HG03469 (cell line): Measurements from ENCODE around the gene DAB2IP.
"Not testable (repeated sequence)": the region's sequence is repeated elsewhere in the genome, so short reads cannot be mapped to it uniquely, and the experiment has no call there.

ENCODE experiments used
- ATAC-seq: cut with Tn5 transposase; IDR thresholded peaks from one replicate; pipeline ENCODE4 v1.9.1; 2021; ENCODE audit warnings: mild to moderate bottlenecking, moderate library complexity, moderate number of reproducible peaks; ENCODE audit not compliant: unreplicated experiment

Gene DAB2IP

DNA sequence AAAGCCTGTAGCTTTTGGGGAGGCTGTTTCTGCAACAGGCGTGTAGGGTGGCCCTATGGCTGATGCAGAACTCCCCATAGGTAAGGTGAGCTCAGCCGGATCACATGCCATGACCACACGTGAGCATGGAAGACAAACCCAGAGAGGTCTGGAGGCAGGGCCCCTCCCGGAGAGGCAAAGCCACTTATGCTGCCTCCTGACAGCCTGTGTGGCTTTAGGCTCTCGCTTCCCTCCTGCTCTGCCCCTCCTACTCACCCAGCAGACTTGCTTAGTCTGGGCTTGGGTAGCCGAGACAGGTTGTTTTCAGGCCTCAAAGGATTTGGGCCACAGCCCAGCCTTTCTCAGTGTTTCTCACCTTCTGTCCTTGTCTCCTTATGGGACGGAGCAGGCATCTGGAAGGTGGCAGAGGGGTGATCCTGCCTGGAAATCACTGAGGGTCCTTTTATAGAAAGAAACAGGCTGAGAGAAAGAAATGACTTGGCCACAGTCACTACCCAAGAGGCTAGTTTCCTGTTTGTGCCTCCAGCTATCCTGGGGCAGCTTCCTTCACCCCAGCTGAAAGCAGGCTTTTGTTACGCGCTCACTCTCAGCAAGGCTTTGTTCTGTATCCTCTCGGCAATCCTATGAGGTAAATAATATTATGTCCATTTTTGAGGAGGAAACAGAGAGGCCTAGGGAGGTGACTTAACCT is 89.9 kb downstream of the DAB2IP start:
- ATAC-seq: no peak

DNA sequence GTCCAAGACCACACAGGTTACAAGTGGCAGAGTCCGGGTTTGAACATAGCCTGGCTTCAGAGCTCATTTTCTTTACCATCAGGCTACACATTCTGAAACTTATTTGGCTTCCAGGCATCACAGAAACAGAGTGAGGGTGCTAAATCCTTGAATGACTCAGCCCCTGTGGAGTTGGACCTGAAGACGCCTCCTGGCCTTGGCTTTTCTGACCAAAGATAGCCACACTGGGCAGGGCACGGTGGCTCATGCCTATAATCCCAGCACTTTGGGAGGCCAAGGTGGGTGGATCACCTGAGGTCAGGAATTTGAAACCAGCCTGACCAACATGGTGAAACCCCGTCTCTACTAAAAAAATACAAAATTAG is 90.5 kb downstream of the DAB2IP start:
- not testable (repeated sequence) for ATAC-seq

DNA sequence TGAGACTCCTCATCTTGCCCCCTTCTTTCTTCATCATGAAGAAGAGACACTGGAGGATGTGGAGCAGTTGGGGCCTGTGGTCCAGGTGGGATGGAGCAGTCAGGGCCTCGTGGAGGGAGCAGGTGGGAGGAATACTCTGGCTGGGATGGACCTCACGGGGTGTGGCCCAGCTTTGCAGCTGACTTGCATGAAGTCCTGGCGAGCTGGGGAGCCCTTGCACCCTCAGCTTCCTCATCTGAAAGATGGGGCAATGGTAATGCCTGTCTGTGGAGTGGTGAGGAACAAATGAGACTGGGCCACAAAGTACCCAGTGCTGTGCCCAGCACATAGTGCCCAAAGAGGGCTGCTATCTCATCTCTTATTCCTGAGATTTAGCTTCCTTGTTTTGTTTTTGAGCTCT is 91.5 kb downstream of the DAB2IP start:
- ATAC-seq: no peak

DNA sequence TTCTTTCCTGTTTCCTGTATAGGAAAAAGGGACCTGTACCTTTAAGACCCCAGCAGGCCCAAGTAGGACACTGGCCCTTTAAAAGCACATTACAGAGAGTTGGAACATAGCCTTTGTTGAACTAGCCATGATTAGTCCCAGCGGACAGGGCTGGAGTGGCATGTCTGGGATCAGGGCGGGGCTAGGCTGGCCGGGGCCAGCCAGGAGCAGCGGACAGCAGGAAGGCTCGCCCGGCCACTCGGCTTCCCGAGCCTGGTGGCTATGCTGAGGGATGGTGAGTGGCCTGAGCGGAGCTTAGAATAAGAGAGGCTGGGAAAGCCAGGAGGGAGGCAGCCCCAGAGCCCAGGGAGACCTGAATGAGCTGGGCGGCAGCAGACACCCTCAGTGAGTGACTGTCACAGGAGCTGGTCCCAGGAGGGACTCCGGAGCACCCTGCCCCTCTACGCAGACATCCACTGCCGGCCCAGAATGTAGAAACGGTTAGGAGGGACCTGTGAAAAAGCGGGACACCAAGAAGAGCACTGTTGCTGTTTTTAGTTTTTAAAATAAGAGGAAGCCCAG is 92.1 kb downstream of the DAB2IP start:
- no peak for ATAC-seq

DNA sequence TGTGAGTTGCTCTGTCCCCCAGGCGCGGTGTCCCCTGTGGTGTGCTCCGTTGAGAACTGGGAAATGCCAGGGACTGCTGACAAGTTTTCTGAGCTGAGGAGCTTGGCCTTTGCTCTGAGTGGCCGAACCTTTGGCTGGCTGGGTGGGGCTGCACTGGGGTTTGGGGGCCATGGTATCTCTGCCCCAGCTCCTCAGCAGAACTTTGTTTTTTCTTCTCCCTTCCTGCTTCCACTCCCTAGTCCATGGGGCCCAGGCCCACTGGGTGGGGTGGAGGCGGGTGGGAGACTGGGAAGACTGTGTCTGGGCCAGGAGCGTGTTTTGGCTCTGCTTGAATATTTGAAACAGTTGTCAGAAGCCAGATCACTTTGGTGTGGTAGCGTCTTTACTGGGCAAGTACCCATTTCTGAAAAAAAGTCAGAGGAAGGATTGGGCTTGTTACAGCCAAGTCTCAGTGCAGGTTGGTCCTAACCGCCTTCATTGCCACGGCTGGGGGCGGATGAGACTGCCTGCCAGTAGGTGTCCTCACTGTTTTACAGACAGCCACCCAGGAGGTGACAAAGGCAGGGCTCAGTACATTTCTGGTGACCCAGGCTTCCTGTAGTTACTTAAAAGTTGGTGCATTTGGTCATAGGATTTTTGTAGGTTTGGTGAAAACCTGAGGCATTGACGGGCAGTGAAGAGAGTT is 92.7 kb downstream of the DAB2IP start:
- no peak for ATAC-seq

DNA sequence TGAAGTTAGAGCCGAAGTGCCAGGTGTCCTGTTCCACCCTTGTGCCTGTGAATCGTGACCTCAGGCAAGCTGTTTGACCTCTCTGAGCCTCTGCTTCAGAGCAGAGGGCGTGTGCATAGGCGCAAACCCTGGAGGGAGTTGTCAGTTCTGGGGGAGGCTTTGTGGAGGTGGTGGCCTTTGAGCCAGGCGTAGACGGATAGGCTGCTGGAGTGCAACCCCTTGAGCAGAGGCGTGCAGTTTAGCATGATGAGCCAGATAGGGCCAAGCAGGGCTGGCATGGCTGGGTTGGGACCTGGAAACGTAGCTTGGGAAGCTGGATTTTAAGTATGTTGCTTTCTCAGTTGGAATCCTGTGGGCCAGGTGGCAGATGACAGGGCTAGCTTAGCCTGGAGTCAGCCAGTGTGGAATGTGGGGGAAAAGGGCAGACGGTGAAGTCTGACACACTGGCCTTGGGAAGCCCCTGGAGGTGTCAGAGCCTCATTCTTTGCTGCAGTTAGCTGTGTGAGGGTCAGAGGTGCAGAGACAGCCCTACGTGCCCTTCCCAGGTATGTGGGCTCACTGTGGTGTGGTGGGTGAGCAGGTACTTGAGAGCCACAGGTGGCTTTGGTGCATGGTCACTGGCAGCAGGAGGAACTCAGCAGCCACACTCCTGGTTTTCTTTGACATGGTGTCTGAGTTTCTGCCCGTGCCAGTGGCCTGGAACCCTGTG is 93.4 kb downstream of the DAB2IP start:
- ATAC-seq: no peak

DNA sequence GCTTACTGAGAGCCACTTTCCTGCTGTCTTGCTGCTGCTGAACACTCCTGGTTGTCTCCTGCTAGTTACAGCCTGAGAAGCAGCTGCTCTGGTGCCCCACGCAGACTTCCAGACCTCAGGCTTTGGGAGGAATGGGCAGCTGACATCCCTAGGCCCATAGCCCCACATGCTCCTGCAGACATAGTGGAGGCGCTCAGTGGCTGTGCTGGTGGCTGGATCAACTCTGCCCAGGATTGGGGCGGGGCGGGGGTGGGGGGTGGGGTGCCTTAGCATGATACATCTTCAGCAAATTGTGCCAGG is 93.9 kb downstream of the DAB2IP start:
- no peak for ATAC-seq

DNA sequence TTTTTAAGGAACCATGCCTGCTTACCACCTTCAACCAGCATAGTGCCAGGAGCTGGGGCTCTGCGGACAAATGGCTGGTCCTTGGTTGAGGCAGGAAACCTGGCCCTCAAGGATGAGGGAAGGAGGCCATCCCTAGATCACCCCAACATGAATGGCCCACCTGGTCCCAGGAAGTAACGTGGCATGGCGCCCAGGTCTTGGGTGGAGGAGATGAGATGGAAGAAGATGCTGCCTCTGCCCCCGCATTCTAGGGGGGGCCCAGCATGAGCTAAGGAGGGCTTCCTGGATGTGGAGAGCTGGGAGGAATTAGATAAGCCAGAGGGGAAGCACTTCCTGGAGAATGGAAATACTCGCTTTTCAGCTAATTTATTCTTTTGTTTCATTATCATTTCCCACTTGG is 95.0 kb downstream of the DAB2IP start:
- ATAC-seq: no peak

DNA sequence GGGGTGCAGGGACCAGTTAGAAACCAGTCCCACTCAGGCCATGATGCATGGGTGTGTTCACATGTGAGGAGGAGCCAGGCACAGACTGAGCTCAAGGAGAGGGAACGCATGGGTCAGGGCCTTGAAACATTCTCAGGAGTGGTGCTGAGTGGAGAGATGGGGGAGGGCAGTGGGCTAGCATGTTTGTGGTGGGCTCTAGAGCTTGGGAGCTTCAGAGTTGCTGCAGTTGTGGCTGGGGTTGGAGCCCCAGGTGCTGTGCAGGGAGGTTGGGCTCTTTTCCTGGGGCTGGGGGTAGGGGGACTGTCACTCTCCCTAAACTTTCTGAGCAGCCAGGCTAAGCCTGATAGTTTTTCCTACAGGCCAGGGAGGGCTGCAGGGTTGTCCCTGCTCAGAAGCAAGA is 95.4 kb downstream of the DAB2IP start:
- ATAC-seq: no peak

DNA sequence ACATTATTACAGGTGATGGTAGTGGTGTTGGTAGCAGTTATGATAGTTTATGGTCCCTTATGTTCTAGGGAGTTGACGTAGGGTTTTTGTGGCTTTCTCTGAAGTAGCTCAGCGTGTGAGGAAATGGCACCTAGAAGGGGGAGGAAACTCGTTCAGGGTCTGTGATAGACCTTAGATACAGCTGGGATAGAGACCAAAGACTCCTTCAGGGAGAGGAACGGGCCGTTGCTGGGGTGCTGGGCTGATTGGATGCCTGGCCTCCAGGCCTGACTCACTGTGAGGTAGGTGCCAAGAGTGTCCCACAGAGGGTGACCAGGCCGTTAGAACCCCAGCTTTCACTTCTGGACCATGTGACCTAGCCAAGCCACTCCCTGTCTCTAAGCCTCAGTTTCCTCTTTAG is 96.6 kb downstream of the DAB2IP start:
- ATAC-seq: no peak

DNA sequence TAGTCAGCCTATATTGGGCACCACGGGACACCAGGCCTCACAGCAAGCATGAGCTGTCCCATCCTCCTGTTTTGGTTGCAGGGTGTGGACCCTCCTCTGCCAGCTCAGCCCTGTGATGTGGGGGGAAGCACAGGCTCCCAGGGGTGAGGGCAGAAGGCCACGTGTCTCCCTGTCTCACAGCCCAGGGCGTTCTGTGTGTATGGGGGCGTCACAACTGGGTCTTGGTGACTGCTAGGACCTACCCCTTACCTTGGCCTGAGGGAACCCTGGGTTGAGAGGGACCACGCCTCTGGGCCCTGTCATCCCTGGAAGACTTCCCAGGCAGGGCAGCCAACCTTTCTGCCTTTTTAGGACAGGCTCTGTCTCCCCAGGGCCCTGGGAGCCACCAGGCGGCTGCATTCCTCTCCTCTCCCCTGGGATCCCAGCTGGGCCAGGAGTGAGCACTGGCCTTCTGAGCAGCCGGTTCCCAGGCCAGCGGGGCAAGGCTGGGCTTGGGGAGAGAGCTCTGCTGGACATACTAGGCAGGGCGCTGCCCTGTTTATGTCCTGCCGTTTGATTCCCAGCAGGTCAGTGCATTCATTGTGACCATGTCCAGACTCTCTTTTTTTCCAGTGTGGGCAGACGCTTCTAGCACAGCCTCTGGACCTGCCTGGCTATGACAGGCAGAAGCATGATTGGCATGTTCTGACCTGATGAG is 97.4 kb downstream of the DAB2IP start:
- no peak for ATAC-seq

DNA sequence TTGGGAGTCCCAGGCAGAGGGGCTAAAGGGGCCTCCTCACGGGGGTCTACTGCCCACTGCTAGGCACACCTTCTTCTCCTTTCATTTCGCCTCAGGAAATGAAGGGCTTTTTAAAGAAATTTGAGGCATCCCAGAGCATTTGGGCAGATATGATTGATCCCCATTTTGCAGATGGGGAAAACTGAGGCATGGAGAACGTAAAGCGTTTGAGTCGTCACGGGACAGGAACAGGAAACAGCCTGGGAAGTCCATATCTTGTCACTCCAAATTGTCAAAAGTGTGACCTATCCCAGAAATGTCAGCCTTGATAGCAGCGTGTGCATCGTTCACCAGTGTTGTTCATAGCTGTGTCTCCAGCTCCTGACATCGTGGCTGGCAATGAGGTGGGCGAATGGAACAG is 98.2 kb downstream of the DAB2IP start:
- ATAC-seq: no peak

DNA sequence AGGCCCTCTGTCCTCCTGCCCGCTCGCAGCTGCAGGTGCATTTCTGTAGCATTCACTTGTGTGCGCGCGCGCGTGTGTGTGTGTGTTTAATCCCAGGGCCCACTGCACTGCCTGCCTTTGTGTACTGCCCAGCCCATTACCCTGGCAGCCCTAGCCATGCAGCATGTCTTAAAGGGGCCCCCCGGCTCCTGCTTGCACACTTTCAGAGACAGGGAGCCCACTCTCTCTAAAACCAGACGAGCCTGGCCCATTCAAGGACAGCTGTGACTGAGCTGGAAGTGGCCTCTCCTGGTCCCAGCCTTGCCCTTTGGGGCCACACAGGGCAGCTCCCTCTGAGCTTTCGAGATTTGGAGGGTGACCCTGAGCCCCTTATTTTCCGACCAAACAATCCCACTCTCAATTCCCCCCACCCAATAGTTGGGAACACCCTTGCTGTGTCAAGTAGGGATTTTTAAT is 98.9 kb downstream of the DAB2IP start:
- no peak for ATAC-seq

DNA sequence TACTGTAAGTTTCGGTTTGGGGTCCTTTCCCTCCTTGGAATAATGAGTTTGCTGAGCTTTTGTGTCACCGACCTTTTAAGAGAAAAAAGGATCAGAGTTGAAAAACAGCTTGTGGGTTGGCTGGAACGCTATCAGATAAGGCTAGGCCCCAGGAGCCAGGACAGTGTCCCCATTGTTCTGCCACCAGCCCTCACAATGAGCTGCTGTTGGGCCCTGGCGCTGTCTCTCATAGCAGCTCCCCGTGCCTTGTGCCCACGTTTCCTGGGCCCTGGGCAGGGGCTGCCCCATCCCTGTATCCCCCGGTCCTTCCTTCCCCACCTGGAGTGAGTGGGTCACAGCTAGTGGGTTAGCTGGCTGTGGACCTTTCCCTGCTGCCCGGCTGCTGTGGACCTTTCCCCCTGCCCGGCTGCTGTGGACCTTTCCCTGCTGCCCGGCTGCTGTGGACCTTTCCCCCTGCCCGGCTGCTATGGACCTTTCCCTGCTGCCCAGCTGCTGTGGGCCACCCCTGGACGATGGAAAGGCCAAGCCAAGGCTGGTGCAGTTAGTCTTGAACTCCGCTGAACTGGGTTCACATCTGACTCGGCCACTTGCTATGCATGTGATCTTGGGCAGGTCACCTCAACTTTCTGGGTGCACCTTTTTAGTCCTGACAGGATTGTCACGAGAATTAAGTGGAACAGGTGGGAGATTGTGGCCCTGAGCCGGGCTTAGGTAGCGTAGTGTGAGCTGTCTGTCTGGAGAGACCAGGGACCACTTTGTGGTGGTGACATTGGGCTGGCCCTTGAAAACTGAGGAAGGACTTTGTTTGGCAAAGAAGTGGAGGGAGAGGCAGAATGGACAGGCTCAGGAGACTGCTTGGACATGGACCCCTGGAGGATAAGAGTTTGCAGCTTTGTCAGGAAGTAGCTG is 99.5 kb downstream of the DAB2IP start:
- no peak for ATAC-seq

DNA sequence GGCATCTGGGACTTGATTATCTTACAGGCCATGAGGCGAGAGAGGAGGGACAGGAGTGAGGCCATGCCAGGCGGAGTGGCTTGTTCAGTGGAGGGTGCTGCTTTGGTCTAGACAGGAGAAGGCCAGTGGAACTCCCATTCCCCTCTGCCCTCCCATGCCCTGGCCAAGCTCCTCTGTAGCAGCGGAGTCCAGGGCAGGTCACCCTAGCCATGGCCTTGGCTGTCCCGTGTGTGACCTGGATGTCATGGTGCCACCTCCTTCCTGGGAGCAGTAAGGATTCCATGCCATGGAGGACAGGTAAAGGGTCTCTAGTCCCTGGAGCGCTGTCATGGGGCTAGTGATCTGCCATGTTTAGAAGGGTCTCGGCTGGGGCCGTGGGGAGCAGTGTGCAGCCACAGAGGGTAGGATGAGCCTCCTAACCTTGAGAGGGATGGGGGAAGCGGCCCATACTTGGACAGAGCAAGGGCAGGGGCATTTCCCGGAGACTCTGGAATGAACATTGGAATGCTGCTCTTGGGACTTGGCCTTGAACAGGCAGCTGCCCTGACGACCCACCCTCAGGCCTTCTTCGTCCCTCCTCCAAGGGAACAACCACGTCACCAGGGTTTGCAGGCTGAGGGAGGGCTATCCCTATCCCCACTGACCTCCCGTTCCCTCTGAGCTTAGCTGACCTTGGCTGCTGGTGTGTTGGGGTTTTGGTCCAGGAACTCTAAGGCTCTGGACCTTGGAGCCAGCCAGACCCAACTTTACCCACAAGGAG is 100.4 kb downstream of the DAB2IP start:
- no peak for ATAC-seq

DNA sequence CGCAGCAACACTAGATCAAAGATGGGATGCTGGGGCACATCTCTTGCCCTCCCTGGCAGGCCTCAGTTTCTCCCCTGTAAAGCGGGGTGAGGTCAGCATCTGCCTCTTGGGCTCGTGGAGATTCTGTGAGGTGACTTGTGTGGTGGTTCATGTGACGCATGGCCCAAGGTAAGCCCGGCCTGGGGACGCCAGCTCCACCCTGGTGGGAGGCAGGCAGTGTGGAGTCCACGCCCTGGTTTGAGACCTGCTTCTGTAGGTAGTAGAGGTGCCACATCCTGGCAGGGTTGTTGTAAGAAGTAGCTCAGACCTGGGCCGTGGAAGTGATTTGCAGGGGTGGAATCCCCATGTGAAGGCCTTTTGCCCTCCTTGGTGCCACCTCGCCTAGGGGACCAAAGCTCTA is 101.5 kb downstream of the DAB2IP start:
- ATAC-seq: no peak

DNA sequence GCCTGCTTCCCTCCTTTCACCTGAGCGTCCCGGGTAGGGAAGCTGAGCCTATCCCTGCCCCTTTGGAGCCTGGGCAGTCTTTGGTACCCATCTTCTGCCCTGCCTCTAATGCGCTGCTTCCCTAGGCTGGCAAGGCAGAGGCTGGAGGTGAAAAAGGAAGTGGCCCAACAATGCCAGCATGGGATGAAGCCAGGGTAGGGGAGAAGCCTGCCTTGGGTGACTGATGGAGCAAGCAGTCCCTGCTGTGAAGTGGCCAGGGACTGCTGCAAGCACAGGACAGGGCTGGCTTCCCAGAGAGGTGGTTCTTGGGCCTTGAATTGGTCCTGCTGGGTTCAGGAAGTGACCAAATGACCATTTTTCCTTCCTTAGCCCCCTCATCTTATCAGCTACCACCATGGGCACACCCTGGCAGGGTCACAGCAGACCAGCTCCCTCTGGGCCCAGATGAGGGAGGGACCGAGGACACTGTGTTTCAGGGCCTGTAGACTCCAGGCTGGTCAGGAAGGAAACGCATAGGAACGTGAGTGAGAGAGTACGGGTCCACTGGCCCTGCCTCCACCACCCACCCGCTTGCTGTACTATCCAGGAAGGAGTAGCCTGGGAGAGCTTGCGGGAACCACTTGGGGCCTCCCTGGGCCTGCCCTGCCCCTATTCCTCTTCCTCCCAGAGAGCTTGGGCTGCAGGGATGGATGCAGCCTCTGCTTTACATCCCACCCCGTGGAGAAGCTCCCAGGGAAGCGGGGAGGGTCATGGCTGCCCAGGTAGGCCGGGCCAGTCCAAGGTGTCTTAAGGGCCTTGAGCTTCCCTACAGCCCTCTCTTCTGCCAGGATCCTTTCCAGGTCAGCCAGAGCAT is 102.6 kb downstream of the DAB2IP start:
- no peak for ATAC-seq

DNA sequence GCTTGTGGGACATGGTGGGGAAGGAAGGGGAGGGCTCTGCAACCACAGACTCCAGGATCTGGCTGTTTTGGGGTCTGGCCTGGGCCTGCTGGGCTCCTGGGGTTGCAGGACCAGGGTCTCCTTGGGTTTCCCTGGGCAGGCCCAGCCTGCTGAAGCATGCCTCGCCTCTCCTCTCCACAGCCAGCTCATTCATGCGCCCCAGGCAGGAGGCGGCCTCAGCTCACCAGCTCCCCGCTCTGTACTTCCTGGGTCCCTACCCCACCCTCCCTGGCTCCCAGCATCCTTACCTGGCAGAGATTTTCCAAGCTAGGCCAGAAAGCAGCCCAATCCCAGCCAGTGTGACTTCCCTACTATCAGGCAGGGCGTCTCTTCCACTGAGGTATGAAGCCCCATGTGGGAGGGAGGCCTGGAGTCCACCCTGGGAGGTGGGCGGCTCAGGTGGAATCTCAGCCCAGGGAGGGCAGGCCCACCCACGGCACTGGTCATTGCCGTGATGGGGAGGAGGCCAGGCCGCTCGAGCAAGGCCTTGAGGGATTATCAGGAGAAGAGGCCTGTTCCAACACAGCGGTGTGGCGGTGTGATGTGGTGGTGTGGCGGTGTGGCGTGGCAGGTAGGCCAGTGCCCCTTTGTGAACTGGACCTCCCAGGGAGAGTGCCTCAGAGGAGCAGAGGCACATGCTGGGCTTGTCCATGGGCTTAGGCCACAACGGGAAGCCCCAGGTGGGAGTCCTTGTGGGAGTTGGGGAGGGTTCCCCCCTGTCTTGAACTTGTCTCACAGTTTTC is 103.4 kb downstream of the DAB2IP start:
- no peak for ATAC-seq
